HepG2 (cell line): ENCODE data around the gene ARHGAP25.

Experiments
- DPF2 ChIP-seq: sonication (generic); formaldehyde crosslinking; IDR thresholded peaks from 2 replicates; pipeline ENCODE4 v1.4.0; 2020; ENCODE audit warnings: mild to moderate bottlenecking, low read depth, missing genetic modification reagents, borderline replicate concordance
- MYC ChIP-seq: sonication (generic); formaldehyde crosslinking; IDR thresholded peaks from 2 replicates; pipeline ENCODE4 v1.9.0; 2021; ENCODE audit warnings: missing genetic modification reagents, borderline replicate concordance
- POGZ ChIP-seq: sonication (generic); formaldehyde crosslinking; IDR thresholded peaks from 2 replicates; pipeline ENCODE4 v1.4.0; 2020; ENCODE audit warnings: mild to moderate bottlenecking, missing genetic modification reagents
- POLR2A ChIP-seq, 2 experiments: IDR thresholded peaks; 2 replicates each; pipeline ENCODE4 v1.6.1; 2011; ENCODE audit warnings: low read depth in 2 of 2, low read length in 2 of 2, mild to moderate bottlenecking in 1 of 2, moderate library complexity in 1 of 2; ENCODE audit not compliant: insufficient read depth in 1 of 2
- RAD51 ChIP-seq: fragments of 450-650 bp; IDR thresholded peaks from 2 replicates; pipeline ENCODE4 v1.6.1; 2016; ENCODE audit warnings: borderline replicate concordance
- SMC3 ChIP-seq: IDR thresholded peaks from 2 replicates; pipeline ENCODE4 v1.6.1; 2011; ENCODE audit warnings: low read length, improper control_type of control experiment
- TCF12 ChIP-seq, 2 experiments: fragments of 450-650 bp in 1 of 2; sonication (generic) in 1 of 2; formaldehyde crosslinking in 1 of 2; IDR thresholded peaks; 2 replicates each; pipeline versions ENCODE4 v1.6.1 to v1.8.0; 2017 to 2022; ENCODE audit warnings: antibody characterized with exemption in 1 of 2, mild to moderate bottlenecking in 1 of 2, missing genetic modification reagents in 1 of 2, moderate library complexity in 1 of 2
- TCF7 ChIP-seq: sonication (generic); IDR thresholded peaks from 2 replicates; pipeline ENCODE4 v1.6.1; 2016; ENCODE audit warnings: antibody characterized with exemption, low read depth
- ZNF556 ChIP-seq: sonication (generic); formaldehyde crosslinking; IDR thresholded peaks from 2 replicates; pipeline ENCODE4 v1.4.0; 2020; ENCODE audit warnings: mild to moderate bottlenecking, missing genetic modification reagents, borderline replicate concordance
- ZNF768 ChIP-seq: sonication (generic); formaldehyde crosslinking; IDR thresholded peaks from 2 replicates; pipeline ENCODE4 v1.4.0; 2020; ENCODE audit warnings: missing genetic modification reagents
- TF ChIP-seq, protein P1 (sequence below): sonication (generic); formaldehyde crosslinking; IDR thresholded peaks from 2 replicates; pipeline ENCODE4 v1.4.0; 2020; ENCODE audit warnings: mild to moderate bottlenecking, missing genetic modification reagents
- TF ChIP-seq, protein P2 (sequence below): sonication (generic); formaldehyde crosslinking; IDR thresholded peaks from 2 replicates; pipeline ENCODE4 v1.4.0; 2020; ENCODE audit warnings: missing genetic modification reagents, borderline replicate concordance
- TF ChIP-seq, protein P3 (sequence below): sonication (generic); formaldehyde crosslinking; IDR thresholded peaks from 2 replicates; pipeline ENCODE4 v1.5.0; 2020; ENCODE audit warnings: mild to moderate bottlenecking, missing genetic modification reagents, moderate library complexity
- TF ChIP-seq, protein P4 (sequence below): sonication (generic); formaldehyde crosslinking; IDR thresholded peaks from 2 replicates; pipeline ENCODE4 v1.4.0; 2020; ENCODE audit warnings: mild to moderate bottlenecking, missing genetic modification reagents

DNA sequence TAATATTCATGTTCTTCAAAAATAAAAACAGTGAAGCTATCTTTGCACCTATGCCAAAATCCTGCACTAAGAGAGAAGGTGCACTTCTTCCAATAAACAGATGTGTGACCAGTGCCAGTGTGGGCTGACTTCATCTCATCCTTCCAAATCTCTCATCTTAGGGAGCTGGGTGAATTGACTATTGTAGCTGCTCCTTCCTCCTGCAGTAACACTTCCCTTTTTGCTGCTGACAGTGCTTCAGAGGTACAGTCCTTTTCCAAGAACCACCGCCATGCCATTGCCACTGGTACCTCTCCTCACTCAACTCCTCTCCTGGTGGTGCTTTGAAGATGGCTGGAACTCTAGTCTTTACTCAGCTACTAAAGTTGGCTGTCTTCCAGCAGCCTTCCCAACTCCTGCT lies 42.1 kb upstream of the ARHGAP25 start:
- TF ChIP-seq, protein P1, sequence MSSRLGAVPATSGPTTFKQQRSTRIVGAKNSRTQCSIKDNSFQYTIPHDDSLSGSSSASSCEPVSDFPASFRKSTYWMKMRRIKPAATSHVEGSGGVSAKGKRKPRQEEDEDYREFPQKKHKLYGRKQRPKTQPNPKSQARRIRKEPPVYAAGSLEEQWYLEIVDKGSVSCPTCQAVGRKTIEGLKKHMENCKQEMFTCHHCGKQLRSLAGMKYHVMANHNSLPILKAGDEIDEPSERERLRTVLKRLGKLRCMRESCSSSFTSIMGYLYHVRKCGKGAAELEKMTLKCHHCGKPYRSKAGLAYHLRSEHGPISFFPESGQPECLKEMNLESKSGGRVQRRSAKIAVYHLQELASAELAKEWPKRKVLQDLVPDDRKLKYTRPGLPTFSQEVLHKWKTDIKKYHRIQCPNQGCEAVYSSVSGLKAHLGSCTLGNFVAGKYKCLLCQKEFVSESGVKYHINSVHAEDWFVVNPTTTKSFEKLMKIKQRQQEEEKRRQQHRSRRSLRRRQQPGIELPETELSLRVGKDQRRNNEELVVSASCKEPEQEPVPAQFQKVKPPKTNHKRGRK (CRISPR knock-in tag) = no peak
- TF ChIP-seq, protein P2, sequence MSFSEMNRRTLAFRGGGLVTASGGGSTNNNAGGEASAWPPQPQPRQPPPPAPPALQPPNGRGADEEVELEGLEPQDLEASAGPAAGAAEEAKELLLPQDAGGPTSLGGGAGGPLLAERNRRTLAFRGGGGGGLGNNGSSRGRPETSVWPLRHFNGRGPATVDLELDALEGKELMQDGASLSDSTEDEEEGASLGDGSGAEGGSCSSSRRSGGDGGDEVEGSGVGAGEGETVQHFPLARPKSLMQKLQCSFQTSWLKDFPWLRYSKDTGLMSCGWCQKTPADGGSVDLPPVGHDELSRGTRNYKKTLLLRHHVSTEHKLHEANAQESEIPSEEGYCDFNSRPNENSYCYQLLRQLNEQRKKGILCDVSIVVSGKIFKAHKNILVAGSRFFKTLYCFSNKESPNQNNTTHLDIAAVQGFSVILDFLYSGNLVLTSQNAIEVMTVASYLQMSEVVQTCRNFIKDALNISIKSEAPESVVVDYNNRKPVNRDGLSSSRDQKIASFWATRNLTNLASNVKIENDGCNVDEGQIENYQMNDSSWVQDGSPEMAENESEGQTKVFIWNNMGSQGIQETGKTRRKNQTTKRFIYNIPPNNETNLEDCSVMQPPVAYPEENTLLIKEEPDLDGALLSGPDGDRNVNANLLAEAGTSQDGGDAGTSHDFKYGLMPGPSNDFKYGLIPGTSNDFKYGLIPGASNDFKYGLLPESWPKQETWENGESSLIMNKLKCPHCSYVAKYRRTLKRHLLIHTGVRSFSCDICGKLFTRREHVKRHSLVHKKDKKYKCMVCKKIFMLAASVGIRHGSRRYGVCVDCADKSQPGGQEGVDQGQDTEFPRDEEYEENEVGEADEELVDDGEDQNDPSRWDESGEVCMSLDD (CRISPR knock-in tag) = no peak
- TF ChIP-seq, protein P3, sequence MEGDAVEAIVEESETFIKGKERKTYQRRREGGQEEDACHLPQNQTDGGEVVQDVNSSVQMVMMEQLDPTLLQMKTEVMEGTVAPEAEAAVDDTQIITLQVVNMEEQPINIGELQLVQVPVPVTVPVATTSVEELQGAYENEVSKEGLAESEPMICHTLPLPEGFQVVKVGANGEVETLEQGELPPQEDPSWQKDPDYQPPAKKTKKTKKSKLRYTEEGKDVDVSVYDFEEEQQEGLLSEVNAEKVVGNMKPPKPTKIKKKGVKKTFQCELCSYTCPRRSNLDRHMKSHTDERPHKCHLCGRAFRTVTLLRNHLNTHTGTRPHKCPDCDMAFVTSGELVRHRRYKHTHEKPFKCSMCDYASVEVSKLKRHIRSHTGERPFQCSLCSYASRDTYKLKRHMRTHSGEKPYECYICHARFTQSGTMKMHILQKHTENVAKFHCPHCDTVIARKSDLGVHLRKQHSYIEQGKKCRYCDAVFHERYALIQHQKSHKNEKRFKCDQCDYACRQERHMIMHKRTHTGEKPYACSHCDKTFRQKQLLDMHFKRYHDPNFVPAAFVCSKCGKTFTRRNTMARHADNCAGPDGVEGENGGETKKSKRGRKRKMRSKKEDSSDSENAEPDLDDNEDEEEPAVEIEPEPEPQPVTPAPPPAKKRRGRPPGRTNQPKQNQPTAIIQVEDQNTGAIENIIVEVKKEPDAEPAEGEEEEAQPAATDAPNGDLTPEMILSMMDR (CRISPR knock-in tag) = no peak
- TF ChIP-seq, protein P4, sequence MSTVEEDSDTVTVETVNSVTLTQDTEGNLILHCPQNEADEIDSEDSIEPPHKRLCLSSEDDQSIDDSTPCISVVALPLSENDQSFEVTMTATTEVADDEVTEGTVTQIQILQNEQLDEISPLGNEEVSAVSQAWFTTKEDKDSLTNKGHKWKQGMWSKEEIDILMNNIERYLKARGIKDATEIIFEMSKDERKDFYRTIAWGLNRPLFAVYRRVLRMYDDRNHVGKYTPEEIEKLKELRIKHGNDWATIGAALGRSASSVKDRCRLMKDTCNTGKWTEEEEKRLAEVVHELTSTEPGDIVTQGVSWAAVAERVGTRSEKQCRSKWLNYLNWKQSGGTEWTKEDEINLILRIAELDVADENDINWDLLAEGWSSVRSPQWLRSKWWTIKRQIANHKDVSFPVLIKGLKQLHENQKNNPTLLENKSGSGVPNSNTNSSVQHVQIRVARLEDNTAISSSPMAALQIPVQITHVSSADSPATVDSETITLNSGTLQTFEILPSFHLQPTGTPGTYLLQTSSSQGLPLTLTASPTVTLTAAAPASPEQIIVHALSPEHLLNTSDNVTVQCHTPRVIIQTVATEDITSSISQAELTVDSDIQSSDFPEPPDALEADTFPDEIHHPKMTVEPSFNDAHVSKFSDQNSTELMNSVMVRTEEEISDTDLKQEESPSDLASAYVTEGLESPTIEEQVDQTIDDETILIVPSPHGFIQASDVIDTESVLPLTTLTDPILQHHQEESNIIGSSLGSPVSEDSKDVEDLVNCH (CRISPR knock-in tag) = no peak
- no peak for TF ChIP-seq ZNF768 (CRISPR knock-in tag)
- TF ChIP-seq ZNF556 (CRISPR knock-in tag) = no peak
- no peak for TF ChIP-seq RAD51
- no peak for TF ChIP-seq SMC3
- no peak for TF ChIP-seq POLR2A (IDR thresholded peaks at IDR 0.05; ENCODE audit: insufficient read depth in 1 of 2, low read depth in 2 of 2, low read length in 2 of 2)
- no peak for TF ChIP-seq TCF12 (IDR thresholded peaks at IDR 0.05)
- no peak for TF ChIP-seq TCF12 (CRISPR knock-in tag; IDR thresholded peaks at IDR 0.05)
- TF ChIP-seq POGZ (CRISPR knock-in tag) = no peak
- TF ChIP-seq MYC (CRISPR knock-in tag) = no peak
- no peak for TF ChIP-seq TCF7
- TF ChIP-seq DPF2 (CRISPR knock-in tag) = no peak
